HG02943 (cell line): ENCODE measurements around the gene SAFB.
A peak's percentile ranks its signal among the peaks of the same experiment; 100 is the strongest.

Experiments
- ATAC-seq: cut with Tn5 transposase; IDR thresholded peaks from one replicate; pipeline ENCODE4 v1.9.1; 2021; ENCODE audit warnings: mild to moderate bottlenecking, low read depth, moderate library complexity; ENCODE audit not compliant: unreplicated experiment

SAFB gene

GRCh38 chr19:5663904-5664303 lies 41.0 kb downstream of the SAFB start:
- no peak for ATAC-seq

- no peak for ATAC-seq
Observed at GRCh38 chr19:5664515-5664914, 41.6 kb downstream of the SAFB start.

DNA sequence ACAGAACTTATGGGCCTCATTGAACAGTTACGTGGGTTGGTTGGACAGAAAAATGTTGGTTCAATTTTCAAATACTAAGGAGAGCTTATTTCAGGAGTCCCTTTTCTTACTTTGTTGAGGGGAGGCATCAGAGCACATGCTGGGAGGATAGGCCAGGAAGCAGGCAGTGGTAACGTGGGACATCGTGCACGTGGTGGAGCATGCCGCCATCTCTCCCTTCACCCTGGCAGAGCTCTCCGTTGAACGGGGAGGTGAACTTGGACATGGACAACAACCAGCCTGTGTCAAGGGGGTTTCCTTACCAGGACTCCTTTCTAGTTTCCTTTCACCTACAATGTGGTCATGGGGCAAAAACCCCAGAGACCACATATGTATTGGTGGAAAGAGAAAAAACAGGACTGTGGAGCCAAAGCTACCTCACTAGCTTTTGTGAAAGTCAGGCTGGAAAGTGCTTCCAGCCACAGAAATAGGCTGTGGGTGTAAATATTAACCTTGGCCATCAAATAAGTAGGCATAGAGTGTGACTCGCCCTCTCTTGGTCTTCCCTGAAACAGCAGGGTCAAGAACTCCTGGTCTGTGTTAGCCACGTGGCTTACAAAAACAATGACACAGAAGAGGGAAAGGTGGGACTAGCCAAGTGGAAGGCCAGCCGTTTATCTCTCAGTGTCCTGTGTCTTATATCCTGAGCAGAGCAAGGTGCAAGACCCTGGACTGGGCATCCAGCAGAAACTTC lies 43.1 kb downstream of the SAFB start:
- ATAC-seq = no peak

- no peak for ATAC-seq
Observed at GRCh38 chr19:5666921-5667610, 44.2 kb downstream of the SAFB start.

GRCh38 chr19:5667751-5668271 lies 44.9 kb downstream of the SAFB start:
- no peak for ATAC-seq

- ATAC-seq = no peak
Observed at GRCh38 chr19:5669212-5669611, 46.3 kb downstream of the SAFB start.

GRCh38 chr19:5671600-5671999 lies 48.7 kb downstream of the SAFB start:
- no peak for ATAC-seq

- no peak for ATAC-seq
Observed at GRCh38 chr19:5672708-5673459, 50.0 kb downstream of the SAFB start.

GRCh38 chr19:5673752-5674151 lies 50.9 kb downstream of the SAFB start:
- ATAC-seq = no peak

- no peak for ATAC-seq
Observed at GRCh38 chr19:5674714-5675113, 51.8 kb downstream of the SAFB start.

DNA sequence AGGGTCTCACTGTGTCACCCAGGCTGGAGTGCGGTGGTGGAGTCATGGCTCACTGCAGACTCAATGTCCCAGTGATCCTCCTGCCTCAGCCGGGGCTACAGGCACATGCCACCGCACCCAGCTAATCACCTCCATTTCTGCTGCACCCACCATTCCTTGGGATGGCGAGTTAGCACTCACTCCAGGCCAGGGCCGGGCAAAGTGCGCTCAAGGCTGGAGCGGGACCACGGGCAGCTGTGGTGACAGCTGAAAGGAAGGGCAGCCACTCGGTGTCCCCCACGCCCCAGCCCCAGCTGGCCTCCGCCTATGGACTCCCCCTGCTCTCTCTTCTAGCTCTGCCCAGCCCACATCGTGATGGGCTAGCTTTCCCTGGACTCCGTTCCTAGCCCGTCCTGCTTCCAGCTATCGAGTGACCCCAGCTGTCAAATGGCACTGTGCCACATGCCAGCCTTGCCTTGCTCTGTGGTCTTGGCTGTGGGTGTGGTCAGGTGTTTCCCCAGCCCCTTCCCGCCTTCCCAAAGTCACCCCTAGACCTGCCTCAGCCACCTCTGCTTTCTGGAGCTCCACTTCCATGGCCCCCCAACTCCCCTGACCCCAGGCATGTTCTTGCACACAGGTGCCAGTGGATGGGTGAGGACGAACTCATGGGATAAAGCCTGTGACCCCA lies 53.4 kb downstream of the SAFB start:
- no peak for ATAC-seq

GRCh38 chr19:5676772-5677105 lies 53.9 kb downstream of the SAFB start:
- ATAC-seq = no peak

- no peak for ATAC-seq
Observed at GRCh38 chr19:5677136-5677535, 54.3 kb downstream of the SAFB start.

- no peak for ATAC-seq
Observed at GRCh38 chr19:5677580-5677979, 54.7 kb downstream of the SAFB start.

DNA sequence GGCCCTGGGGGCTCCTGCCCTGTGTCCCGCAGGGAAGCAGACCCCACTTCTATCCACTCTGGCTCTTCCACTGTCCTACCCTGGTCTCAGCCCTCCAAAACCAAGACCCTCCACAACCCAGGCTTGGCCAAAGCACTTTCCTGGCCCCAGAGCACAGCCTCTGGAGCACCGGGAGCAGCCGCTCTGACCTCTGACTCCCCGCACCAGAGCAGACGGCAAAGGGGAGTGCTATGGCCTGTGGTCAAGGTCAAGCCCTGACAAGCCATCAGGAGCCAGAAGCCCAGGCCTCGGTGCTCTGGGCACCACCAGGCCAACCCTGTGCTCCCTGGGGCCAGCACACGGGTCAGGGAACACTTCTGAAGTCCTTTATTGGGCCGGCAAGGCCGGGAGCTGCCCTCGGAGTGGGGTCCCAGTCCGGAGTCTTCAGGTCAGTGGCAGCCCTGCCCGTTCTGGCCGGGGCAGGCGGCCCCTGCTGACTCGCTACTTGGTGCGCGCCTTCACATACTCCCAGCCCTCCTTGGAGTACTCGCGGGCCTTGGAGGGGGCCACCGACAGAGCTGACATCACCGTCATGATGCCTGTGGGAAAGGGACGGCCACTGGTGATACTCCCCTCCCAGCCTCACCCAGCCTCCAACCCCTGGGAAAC lies 55.3 kb downstream of the SAFB start:
- no peak for ATAC-seq

DNA sequence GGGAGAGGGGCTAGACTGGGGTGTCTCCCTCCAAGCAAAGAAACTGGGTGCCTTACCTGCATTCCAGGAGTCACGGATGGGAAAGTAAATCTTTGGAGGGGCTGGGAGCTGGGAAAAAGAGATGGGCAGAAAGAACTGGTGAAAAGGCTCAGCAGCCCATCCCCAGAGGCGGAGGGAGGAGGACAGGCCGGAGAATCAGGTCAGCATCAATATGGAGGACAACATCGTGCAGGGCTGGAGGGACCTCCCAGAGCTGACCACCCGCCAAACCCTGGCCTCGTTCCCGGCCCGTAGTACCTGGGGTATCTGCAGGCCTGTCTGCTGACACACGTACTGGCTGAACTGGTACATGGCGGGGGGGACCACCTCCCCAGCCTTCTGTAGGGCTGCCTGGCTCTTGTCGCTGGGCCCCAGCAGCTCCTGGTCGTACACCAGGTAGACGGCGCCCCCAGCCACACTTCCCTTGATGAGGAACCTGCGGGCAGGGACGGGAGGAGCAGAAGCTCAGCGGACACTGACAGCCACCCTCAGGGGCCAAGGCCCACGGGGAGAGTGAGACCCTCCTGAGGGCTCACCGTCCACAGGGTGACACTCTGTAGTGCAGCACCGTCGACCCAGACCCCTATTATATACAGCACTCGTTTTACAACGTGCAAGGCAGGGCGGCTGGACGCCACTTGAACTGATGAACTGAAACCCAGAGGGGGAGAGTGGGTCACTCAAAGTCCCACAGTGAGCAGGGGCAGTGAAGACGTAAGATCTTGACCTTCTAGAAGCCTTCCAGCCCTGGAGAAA lies 56.6 kb downstream of the SAFB start:
- no peak for ATAC-seq

DNA sequence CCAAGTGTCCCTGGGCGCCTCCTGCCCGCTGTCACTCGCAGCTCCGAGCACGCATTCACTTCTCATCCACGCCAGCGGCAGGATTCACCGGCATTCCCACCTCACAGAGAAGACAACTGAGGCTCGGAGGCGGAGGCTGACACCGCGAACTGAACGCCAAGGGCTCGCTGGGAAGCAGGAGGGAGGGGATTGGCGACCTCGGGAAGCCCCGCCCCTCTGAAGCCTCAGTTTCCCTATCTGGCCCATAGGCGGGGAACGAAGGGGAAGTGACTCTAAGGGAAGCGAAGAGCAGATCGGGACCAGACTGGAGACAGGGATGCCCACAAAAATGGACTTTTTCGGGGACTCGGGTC lies 57.2 kb downstream of the SAFB start:
- ATAC-seq = no peak

DNA sequence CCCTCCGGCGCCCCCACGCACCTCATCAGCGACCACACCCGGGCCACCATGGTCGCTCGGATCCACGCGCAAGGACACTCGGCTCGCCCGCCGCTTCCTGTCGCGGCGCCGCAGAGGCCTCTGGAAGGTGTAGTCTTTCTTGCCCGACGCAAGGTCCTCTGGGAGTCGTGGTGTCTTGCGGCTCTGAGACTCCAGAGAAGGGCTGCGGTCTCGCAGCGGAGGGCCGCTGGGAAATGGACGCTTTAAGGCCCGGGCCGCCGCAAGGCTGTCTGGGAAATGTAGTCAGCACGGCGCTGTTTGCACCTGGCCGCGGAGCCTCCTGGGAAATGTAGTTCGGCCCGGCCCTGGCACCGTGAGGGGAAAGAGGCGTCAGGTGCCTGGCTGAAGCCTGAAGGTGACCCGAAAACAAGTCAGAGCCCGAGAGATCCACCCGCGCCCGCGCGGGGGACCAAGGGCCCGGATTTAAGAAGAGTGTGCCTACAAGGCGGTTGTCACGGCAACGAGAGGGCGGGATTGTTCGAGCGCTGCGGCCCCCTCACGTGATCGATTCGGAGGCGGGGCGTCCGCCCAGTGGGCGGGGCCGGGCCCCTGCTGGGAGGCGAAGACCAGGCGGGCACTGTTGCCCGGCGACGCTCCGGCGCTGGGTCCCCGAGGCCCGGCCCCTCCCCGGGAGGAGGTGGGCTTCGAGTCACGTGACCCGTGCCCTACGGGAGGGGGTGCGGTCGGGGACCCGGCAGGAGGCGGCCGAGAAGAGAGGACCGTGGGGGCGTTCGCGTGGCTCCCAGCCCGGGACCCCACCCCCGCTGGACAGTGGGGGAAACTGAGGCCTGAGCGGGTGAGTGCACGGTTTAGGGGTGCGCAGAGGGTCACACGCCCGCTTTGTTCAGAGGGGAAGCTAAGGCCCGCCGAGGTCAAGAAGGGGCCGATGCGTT lies 57.8 kb downstream of the SAFB start, which contains the start of the genes HSD11B1L and MICOS13:
Gene HSD11B1L, plus strand, starts transcription at position 591 of the 932 bp plus-strand sequence. CDS start 3,806 bp downstream, outside the sequence.
Gene MICOS13, minus strand, starts transcription at position 80 of the 932 bp plus-strand sequence. Its CDS starts 30 bp downstream, at position 50.
- ATAC-seq = peak; percentile 81
